WI38 (cell line): ENCODE measurements around the gene MRGPRG.

Source experiments
- H3K4me3 ChIP-seq: 2 replicates; pipeline ENCODE4 v1.5.1; 2011; ENCODE audit warnings: low read depth, mild to moderate bottlenecking, control low read depth, low read length
- TF ChIP-seq, protein P1 (sequence below): IDR thresholded peaks from 2 replicates; pipeline ENCODE4 v1.5.1; 2012; ENCODE audit warnings: low read depth, mild to moderate bottlenecking, control low read depth, low read length

The MRGPRG gene

DNA sequence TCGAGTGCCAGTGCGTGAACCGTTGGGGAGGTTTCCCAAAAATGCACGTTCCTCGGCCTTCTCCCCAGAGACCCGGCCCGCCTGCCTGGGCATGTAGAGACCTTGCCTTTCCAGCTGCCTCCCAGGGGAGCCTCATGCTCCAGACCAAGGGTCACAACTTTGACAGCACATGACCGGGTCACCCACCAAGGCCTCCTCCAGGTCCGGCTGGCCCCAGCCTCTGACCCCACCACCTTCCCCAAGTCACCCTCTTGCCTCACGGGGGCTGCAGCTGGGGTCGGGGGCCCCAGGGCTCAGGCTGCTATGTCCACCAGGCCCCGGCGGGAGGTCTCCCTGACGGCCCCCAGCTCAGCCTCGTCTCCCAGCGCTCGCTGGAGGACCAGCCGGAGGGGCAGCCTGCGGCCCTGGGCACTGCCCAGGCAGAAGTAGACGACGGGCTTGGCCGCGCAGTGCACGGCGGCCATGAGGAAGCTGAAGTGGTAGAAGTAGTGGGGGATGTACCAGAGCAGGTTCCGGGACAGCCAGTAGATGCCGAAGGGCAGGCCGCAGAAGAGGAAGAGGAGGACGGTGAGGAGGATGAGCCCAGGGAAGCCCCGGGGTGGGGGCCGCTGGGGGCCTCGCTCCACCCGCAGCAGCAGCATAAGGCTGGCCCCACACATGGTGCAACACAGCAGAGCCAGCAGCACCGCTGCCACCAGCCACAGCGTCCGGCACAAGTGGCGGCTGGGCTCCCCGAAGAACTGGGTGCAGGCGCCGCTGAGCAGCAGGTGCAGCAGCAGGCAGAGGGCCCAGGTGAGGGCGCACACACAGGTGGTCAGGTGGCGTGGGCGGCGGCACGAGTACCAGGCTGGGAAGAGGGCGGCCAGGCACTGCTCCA is 9.2 kb upstream of the MRGPRG start:
- no peak overlapping the region for H3K4me3 ChIP-seq
- TF ChIP-seq, protein P1, sequence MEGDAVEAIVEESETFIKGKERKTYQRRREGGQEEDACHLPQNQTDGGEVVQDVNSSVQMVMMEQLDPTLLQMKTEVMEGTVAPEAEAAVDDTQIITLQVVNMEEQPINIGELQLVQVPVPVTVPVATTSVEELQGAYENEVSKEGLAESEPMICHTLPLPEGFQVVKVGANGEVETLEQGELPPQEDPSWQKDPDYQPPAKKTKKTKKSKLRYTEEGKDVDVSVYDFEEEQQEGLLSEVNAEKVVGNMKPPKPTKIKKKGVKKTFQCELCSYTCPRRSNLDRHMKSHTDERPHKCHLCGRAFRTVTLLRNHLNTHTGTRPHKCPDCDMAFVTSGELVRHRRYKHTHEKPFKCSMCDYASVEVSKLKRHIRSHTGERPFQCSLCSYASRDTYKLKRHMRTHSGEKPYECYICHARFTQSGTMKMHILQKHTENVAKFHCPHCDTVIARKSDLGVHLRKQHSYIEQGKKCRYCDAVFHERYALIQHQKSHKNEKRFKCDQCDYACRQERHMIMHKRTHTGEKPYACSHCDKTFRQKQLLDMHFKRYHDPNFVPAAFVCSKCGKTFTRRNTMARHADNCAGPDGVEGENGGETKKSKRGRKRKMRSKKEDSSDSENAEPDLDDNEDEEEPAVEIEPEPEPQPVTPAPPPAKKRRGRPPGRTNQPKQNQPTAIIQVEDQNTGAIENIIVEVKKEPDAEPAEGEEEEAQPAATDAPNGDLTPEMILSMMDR, result no peak

DNA sequence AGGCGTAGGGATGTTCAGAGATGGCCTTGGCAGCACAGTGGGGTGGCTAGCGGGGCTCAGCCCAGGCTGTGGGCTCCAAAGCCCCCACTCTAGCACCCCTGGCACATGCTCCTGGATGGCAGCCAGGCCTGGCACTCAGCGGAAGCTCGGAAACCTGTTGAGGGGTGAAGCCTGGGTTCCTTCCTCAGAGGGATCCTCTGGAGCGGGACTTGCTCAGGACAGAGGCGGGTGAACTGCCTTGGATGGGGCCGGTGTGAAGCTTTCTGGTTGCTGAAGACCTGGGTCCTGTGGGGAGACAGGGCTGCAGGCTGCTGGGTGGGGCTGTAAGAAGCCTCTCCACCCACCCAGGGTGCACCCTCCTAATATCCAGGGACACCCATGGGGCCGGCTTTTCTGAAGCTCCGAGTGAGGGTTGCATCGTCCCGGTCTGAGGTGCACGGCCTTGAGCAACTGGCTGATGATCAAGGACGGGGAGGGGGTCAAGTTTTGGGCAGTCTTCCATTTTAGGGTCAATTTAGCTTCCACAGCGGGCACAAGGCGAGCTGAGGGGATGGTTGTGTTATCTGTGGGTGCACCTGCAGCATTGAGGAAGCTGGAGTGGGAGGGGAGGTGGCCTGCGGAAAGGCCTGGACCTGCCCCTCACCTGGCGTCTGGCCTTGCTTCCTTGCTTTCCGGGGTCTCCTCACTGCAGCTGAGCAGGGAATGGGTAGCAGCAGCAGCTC is 8.4 kb upstream of the MRGPRG start:
- TF ChIP-seq, protein P1, result no peak
- no peak overlapping the region for H3K4me3 ChIP-seq

DNA sequence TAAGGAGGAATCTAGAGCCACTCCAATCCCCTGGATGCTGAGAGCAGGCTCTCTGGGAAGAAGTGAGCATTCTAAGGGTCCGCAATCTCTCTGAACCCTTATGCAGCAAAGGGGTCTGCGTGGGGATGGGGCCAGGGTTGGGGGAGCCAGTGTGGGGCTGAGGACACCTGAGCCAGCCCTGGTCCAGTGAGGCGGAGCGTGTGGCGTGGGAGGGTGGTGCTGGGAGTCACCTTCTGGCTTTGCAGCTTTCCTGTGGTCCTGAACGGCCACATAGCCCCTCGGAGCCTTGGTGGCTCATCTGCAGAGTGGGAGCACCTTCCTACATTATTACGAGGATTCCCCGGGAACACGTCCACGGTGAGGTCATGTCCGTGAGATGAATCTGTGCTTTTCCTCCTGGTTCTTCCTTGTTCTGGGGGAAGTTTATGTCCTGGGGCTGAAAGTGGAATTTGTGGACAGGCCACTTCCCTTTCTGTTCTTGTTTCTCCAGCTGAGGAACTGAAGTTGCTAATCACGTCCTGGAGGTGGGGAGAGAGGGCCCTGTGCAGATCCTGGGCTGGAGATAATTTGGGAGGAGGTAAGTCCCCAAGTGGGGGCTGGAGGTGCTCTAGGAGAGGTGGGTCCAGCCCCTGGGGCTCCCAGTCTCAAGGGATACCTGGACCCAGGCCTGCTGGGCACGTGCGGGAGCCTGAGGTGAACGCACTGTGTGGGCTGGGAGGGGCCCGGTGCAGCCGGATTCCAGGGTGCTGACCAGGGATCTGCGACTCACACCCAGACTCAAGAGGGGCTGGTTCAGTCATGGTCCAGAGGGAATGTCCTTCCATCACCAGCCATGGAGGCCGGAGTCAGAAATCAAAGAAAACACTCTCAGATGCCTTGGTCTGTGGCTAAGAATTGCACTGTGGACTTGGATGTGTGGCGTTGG is 7.5 kb upstream of the MRGPRG start:
- TF ChIP-seq, protein P1, result no peak

DNA sequence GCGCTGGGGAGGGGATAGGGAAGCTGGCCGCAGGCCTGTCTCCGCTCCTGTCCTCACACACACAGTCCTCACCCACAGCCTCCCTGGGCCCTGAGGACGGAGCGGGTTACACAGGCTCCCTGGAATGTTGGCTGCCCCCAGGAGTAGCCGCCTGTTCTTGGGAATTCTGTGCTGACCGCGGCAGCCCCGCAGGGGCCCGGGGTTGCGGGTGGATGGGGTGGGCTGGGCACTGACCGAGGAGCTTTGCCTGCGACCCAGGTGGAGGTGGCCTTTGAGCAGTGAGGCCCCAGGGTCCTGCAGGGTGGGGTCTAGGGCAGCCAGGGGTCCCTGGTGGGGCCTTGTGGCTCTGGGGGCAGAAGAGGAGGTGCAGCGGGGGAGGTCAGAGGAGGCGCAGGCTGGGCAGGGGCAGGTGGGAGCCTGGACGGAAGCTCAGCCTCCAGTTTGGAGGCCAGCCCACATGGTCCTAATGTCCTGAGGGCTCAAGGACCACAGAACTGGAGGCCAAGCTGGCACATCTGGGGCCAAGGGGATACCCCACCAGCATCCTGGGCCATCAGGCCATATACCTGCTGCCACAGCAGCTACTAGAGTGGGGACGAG is 6.6 kb upstream of the MRGPRG start:
- TF ChIP-seq, protein P1, result no peak
- no peak overlapping the region for H3K4me3 ChIP-seq

More for the DNA sequence above, 7.5 kb upstream of the MRGPRG start:
- no peak overlapping the region for H3K4me3 ChIP-seq

DNA sequence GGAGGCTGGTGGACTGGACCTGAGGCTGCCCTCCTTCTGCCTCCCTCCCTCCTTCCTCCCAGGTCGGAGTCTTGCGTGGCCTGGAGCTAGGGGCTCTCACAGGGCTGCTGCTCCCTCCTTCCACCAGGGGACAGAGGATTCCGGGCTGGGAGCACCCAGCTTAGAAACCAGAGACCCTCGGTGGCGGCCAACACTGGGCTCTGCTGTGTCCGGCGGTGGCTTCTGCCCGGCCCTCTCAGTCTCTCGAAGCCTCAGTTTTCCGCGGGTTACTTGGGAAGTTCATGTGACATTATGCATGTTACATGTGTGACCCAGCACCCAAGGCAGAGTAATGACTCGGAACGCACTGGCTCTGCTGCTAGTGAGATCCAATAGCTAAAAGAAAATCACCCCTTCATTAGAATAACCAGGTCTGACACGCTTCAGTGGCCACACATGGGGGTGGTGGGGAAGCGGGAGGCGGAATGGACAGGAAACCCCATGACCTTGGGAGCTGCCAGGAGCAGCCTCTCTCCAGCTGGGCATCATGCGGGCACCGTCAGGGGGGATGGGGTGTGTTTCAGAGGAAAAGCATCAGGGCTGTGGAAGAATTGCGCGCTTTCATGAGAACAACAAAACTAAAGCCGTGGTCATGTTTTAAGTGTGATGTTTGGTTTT is 5.9 kb upstream of the MRGPRG start:
- H3K4me3 ChIP-seq, result no peak overlapping the region
- TF ChIP-seq, protein P1, result no peak

DNA sequence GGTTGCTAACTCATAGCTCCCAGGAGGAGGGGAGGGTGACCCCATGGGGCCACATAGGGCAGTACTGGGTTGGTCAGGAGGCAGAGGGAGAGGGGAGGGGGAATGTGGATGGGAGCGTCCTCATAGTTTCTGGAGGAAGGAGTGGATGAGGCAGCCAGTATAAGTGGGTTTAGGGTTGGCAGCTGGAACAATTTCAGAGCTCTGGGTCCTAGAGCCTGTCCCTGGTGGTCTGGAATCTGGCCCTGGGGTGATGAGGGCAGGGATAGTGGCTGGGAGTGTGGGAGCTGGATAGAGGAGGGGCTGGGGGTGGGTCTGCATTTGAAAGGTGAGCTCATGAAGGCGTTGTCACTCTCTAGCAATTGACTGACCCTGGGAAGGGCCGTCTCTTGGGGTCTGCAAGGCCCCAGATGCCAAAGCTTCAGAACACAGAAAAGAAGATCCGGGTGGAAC is 5.3 kb upstream of the MRGPRG start:
- TF ChIP-seq, protein P1, result no peak
- no peak overlapping the region for H3K4me3 ChIP-seq
